BLaER1 (cell line): ENCODE measurements around the gene MYLK.

Experiments used
- H3K27ac ChIP-seq: shearing (Covaris generic); formaldehyde crosslinking; 2 replicates; pipeline ENCODE4 v1.8.1; 2022
- H3K27me3 ChIP-seq: shearing (Covaris generic); formaldehyde crosslinking; 2 replicates; pipeline ENCODE4 v1.8.1; 2022
- H3K36me3 ChIP-seq: shearing (Covaris generic); formaldehyde crosslinking; 2 replicates; pipeline ENCODE4 v1.8.1; 2022
- H3K4me1 ChIP-seq: shearing (Covaris generic); formaldehyde crosslinking; 2 replicates; pipeline ENCODE4 v1.8.1; 2022
- H3K4me2 ChIP-seq: shearing (Covaris generic); formaldehyde crosslinking; 2 replicates; pipeline ENCODE4 v1.8.1; 2022
- H3K4me3 ChIP-seq: shearing (Covaris generic); formaldehyde crosslinking; 2 replicates; pipeline ENCODE4 v1.8.1; 2022
- H3K9ac ChIP-seq: shearing (Covaris generic); formaldehyde crosslinking; 2 replicates; pipeline ENCODE4 v1.8.1; 2022
- H3K9me3 ChIP-seq: shearing (Covaris generic); formaldehyde crosslinking; 2 replicates; pipeline ENCODE4 v1.8.1; 2022
- H4K20me1 ChIP-seq: shearing (Covaris generic); formaldehyde crosslinking; 2 replicates; pipeline ENCODE4 v1.8.1; 2022
- Cebpa-rat ChIP-seq: shearing (Covaris generic); IDR thresholded peaks from 2 replicates; pipeline ENCODE4 v1.8.1; 2022

The MYLK gene

GRCh38 chr3:123641505-123641904 is 242.6 kb downstream of the MYLK start:
- no peak overlapping the region for H3K4me2 ChIP-seq
- H3K36me3 ChIP-seq: peaks cover 85% of the 10 kb centered on the region
- no peak for TF ChIP-seq Cebpa-rat
- no peak overlapping the region for H3K27ac ChIP-seq
- no peak overlapping the region for H3K9ac ChIP-seq
- H3K4me3 ChIP-seq: no peak overlapping the region
- no peaks in the 10 kb centered on the region for H4K20me1 ChIP-seq
- no peaks in the 10 kb centered on the region for H3K9me3 ChIP-seq
- no peaks in the 10 kb centered on the region for H3K27me3 ChIP-seq
- H3K4me1 ChIP-seq: no peaks in the 10 kb centered on the region

DNA sequence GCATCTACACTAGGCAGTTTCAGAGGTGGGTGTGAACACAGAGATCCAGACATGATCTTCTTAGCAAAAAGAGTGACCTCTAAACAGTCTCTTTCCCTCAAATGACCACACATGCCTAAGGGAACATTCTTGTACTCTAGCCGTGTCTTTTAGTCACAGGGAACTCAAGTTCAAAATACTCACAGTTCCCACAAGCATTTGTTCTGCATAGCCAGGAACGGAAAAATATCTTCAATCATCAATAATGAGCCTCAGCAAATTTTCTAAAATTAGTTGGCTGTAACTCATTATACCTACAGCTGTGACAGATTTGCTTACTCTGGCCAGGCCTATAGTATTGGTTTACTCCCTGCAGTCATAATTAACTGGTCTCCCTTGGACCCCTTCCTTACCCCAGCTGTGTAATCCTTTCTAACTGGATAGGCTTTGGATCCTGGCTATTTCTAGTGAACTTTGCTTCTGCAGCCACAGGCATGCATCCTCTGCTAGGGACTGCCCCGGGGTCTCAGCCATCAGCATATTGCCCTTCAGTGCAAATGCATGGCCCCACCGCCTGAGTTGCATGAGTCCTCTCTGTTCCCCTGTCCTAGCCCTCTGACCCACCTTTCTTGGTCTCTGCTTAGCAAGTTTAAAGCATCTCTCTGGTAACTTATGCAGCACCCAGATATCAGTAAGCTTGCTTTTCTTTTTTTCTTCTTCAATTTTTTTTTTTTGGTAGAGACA is 243.2 kb downstream of the MYLK start:
- no peaks in the 10 kb centered on the region for H3K27me3 ChIP-seq
- TF ChIP-seq Cebpa-rat: no peak
- H3K36me3 ChIP-seq: peaks cover 87% of the 10 kb centered on the region
- H3K9me3 ChIP-seq: no peaks in the 10 kb centered on the region
- no peak overlapping the region for H3K4me3 ChIP-seq
- H3K4me1 ChIP-seq: no peaks in the 10 kb centered on the region
- H3K9ac ChIP-seq: no peak overlapping the region
- H3K27ac ChIP-seq: no peak overlapping the region
- no peaks in the 10 kb centered on the region for H4K20me1 ChIP-seq
- H3K4me2 ChIP-seq: no peak overlapping the region

GRCh38 chr3:123640311-123640710 is 243.8 kb downstream of the MYLK start:
- H3K4me2 ChIP-seq: no peak overlapping the region
- peaks cover 2% of the 10 kb centered on the region for H3K4me1 ChIP-seq
- no peak overlapping the region for H3K9ac ChIP-seq
- TF ChIP-seq Cebpa-rat: no peak
- no peaks in the 10 kb centered on the region for H3K9me3 ChIP-seq
- peaks cover 85% of the 10 kb centered on the region for H3K36me3 ChIP-seq
- no peaks in the 10 kb centered on the region for H4K20me1 ChIP-seq
- H3K4me3 ChIP-seq: no peak overlapping the region
- H3K27me3 ChIP-seq: no peaks in the 10 kb centered on the region
- H3K27ac ChIP-seq: no peak overlapping the region

DNA sequence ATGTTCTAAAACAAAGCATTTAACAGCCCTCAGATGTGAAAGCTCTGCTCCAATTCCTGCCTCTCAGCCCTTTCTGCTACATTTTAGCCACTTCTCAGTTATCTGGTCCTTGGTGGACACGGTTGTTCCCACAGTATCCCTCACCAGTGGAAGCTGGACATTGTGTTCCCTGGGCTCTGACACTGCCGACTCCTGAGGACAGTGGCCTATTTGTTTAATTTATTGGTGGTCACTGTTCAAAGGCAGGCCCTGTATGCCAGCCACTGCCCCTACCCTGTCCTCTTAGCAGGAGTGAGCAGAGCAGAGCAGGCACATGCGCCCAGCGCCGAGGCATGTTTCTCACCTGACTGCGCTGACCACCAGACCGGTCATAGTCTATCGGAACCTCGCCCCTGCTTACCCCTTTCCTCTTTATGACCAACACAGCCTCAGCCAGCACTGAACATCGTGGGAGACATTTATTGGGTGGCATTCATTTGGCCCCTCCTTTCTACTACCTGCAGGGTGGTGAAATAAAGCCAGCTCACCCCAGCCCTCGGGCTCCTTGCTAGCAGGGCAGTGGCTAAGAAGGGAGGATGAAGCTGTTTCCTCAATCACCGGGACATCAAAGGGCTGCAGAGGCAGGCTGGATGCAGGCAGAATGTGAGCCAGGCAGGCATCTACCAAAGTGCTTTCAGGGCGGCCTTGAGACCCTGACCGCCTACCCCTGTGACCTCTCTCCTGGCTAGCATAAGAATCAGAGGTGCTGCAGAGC is 245.0 kb downstream of the MYLK start:
- Histone ChIP-seq H3K9me3 (no peaks in the 10 kb centered on the region), H3K9ac (no peak overlapping the region), H3K36me3 (peaks cover 88% of the 10 kb centered on the region), H4K20me1 (no peaks in the 10 kb centered on the region), H3K27me3 (no peaks in the 10 kb centered on the region), H3K27ac (no peak overlapping the region), H3K4me1 (peaks cover 13% of the 10 kb centered on the region), H3K4me2 (no peak overlapping the region), H3K4me3 (no peak overlapping the region)
- TF ChIP-seq Cebpa-rat: no peak

DNA sequence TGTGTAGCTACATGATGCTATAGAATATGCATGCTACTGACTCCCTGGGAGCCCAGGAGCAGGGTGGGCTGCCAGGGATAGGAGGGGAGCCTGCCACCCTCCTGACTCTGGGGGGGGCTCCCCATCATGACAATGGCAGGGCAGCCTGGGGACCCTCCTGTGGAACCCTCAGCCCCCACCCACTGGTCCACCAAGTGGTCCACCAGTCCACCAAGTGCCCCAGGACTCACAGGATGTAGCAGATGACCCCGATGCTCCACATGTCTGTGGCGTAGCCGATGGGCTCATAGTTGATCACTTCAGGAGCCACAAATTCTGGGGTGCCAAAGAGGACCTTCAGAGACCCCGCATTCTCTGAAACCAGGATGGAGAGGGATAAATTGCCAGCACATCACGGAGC is 246.3 kb downstream of the MYLK start:
- H3K4me1 ChIP-seq: peaks cover 13% of the 10 kb centered on the region
- no peaks in the 10 kb centered on the region for H4K20me1 ChIP-seq
- TF ChIP-seq Cebpa-rat: no peak
- H3K27me3 ChIP-seq: no peaks in the 10 kb centered on the region
- peaks cover 88% of the 10 kb centered on the region for H3K36me3 ChIP-seq
- no peaks in the 10 kb centered on the region for H3K9me3 ChIP-seq
- H3K9ac ChIP-seq: no peak overlapping the region
- no peak overlapping the region for H3K27ac ChIP-seq
- no peak overlapping the region for H3K4me3 ChIP-seq
- no peak overlapping the region for H3K4me2 ChIP-seq

- Histone ChIP-seq H3K4me3 (no peak overlapping the region), H3K27me3 (no peaks in the 10 kb centered on the region), H3K4me2 (no peak overlapping the region), H4K20me1 (no peaks in the 10 kb centered on the region), H3K4me1 (peaks cover 13% of the 10 kb centered on the region), H3K36me3 (peaks cover 86% of the 10 kb centered on the region), H3K9ac (no peak overlapping the region), H3K27ac (no peak overlapping the region), H3K9me3 (no peaks in the 10 kb centered on the region)
- TF ChIP-seq Cebpa-rat: no peak
Measured at GRCh38 chr3:123637131-123637530, 247.0 kb downstream of the MYLK start.

DNA sequence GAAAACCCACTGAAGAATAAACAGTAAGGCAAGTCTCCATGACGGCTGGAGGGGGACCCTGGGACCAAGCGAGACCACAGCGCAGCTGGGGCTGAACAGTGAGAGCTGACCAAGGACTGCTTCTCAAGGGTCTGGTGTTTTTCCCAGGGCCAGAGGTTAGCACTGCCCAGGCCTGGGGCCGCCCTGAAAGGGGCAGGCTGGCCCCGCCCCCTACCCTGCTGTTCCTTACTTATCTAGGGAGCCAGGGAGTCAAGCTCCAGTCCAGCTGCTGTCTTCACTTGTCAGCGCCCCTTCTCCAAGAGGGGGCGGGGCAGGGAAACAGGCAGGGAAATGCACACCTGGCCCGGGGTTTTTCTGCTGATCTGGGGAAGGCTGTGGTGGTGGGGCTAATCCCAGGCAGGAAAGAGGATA is 247.7 kb downstream of the MYLK start:
- peaks cover 13% of the 10 kb centered on the region for H3K4me1 ChIP-seq
- peaks cover 90% of the 10 kb centered on the region for H3K36me3 ChIP-seq
- no peaks in the 10 kb centered on the region for H3K27me3 ChIP-seq
- H3K9me3 ChIP-seq: no peaks in the 10 kb centered on the region
- no peaks in the 10 kb centered on the region for H4K20me1 ChIP-seq
- no peak overlapping the region for H3K4me2 ChIP-seq
- no peak overlapping the region for H3K9ac ChIP-seq
- H3K4me3 ChIP-seq: no peak overlapping the region
- TF ChIP-seq Cebpa-rat: no peak
- H3K27ac ChIP-seq: no peak overlapping the region

GRCh38 chr3:123635717-123636116 is 248.4 kb downstream of the MYLK start:
- Histone ChIP-seq H3K36me3 (peaks cover 97% of the 10 kb centered on the region), H3K9ac (no peak overlapping the region), H4K20me1 (no peaks in the 10 kb centered on the region), H3K4me3 (no peak overlapping the region), H3K9me3 (no peaks in the 10 kb centered on the region), H3K4me1 (peaks cover 13% of the 10 kb centered on the region), H3K27me3 (no peaks in the 10 kb centered on the region), H3K4me2 (no peak overlapping the region), H3K27ac (no peak overlapping the region)
- no peak for TF ChIP-seq Cebpa-rat

GRCh38 chr3:123635217-123635616 is 248.9 kb downstream of the MYLK start:
- Histone ChIP-seq H3K27me3 (no peaks in the 10 kb centered on the region), H3K36me3 (peaks cover 97% of the 10 kb centered on the region), H4K20me1 (no peaks in the 10 kb centered on the region), H3K4me3 (no peak overlapping the region), H3K9ac (no peak overlapping the region), H3K9me3 (no peaks in the 10 kb centered on the region), H3K4me2 (peak overlapping the region; percentile 11), H3K27ac (no peak overlapping the region), H3K4me1 (peaks cover 13% of the 10 kb centered on the region)
- TF ChIP-seq Cebpa-rat: no peak
